GM21717 (cell line): ENCODE measurements around the gene OPN1SW.

ENCODE experiments used
- ATAC-seq: cut with Tn5 transposase; IDR thresholded peaks from one replicate; pipeline ENCODE4 v1.9.1; 2021; ENCODE audit warnings: mild to moderate bottlenecking, moderate library complexity; ENCODE audit not compliant: unreplicated experiment

The OPN1SW gene

DNA sequence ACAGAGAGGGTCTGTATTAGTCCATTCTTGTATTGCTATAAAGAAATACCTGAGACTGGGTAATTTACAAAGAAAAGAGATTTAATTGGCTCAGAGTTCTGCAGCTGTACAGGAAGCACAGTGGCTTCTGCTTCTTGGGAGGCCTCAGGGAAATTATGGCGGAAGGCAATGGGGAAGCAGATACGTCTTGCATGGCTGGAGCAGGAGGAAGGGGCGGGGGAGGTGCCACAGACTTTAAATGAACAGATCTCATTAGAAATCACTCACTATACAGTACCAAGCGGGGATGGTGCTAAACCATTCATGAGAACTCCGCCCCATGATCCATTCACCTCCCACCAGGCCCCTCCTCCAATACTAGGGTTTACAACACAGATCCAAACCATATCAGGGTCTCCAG is 40.2 kb downstream of the OPN1SW start:
- no peak for ATAC-seq

DNA sequence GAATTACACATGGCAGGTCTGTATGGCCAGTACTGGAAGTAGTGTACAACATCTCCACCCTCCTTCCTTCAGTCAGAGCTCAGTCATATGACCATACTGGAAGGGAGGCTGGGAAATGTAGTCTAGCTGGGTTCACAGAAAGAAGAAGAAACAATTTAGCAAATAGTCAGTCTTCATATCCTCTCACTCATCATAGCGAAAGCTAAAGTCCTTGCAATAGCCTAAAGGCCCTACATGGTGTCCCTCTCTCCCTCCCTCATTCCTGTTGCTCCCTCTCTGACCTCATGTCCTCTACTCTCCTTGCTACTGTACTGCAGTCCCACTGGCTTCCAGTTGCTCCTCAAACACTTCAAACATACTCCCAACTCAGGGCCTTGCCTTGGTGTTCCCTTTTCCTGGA is 40.7 kb downstream of the OPN1SW start:
- no peak for ATAC-seq

DNA sequence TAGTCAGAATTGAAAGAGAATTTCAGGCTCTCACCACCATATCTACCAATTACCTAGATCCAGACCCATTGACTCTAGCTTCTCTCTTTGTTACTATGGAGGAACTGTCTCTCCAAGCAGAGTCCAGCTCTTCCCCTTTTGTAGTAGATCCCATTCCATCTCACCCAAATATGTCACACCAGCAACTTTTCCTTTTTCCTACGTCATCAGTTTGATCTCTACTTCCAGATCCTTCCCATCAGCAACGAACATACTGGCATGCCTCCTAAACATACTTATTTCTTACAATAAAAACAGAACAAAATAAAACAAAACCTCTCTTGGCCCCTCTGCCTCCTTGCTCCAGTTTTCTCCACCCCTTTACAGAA is 42.3 kb downstream of the OPN1SW start:
- ATAC-seq, result no peak

DNA sequence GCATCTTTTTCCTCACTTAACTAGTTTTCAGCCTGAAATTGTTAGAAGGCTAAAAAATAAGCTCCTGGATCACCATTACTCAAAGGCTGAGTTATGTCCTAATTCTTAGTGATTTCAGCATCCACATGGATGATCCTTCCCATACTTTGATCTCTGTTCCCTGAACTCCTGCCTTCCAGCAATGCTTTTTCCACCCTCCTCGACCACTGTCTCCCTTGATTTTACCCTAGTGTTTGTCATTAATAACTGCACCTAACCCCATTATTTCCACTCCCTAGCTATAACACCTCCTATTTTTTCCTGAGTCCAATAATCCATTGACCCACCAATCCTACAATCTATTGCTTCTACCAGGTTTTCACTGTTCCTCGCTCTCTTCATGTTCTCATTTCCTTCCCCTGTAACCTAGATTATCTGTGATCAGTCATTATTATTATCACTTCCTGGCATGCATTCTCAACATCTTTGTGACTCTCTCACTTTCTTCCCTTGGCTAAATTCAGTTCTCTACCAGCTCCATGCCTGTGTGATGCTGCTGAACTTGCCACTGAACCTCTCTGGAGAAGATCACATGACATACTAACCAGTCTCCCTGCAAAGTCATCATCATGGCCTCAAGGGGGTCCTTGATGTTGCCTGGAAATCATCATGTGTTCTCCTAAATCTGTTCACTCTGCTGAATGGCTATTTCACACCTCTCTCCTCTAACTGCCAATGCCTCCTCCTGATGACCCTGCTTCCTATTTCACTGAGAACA is 42.9 kb downstream of the OPN1SW start:
- no peak for ATAC-seq

DNA sequence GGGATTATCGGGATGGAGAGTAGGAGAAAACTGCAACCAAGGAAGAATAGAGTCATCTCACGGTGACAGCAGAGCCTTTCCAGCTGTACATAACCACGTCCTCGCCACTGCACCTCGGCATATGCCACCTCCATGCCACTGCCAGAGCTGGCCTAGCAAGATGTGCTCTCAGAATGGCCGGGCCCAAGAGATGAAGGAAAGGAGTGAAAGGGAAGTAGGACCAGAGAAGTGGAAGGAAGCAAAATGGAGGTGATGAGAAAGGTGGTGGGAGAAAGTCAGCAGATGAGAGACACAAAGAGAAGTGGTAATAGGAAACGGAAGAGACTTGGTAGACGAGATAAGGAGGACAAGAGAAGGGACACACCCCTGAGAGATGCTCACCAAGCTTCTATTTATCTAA is 44.4 kb downstream of the OPN1SW start:
- no peak for ATAC-seq

DNA sequence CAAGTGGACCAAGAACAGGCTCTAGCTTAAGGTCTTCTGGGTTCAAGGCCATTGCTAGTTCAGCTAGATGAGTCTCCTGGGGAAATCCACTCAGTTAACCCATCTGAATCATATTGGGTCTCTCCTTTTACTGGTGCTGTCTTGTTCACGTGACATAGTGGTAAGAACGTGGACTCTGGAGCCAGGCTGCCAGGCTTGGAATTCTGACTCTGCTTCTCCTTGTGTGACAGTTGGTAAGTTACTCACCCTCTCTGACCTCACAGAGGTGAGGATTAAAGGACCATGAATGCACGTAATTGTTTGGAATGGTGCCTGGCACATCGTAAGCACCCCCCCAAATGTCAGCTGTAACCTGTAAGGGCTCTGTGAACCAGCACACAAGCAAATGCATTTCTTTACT is 46.1 kb downstream of the OPN1SW start:
- ATAC-seq, result no peak

DNA sequence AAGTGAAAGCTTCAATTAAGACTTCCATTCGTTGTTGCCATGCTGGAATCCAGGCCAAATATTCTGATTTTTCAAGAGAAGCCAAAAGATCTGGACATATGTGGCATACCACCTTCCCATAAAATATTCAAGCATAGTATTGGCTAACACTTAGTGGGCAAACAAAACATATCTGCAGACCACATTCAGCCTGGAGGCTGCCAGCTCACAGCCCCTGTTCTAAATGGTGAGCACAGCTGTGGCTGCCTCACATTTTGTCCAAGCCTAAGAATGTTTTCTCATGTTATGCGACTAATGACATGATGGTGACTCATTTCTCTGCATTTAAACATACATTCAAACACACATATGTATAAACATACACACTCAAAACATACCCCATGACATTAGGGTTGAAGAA is 47.0 kb downstream of the OPN1SW start:
- ATAC-seq, result no peak

DNA sequence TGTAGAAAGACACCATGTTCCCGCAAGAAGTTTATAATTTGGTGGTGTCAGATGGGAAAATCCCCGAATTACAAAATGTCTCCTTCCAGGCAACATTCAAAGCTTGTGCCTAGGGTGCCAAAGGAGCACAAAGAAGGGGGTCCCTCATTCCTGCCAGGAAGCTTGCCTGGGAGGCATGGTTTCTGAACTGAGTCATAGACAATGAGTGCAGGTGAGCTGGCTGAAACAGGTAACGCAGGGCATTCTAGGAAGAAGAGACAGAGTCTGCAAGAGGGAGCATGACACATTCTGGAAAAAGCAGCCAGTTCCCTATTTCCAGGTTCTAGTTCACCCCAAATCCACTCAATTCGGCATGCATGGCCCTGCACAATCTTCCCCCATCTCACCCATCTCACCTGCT is 48.4 kb downstream of the OPN1SW start:
- ATAC-seq, result no peak

DNA sequence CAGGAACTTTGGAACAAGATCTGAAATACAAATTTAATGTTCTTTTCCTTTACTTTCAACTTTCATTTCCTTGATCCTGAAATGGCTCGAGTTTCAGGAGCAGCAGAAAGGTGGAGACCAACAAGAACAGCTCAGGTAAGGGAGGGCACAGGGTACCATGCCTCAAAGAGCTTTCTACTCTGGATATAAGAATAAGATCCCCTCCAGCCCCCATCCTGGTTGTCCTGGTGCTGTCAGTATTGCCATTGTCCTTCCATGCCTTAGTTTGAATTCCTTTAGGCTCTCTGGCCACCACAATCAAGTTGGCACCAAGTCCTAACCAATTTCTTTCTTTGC is 48.9 kb downstream of the OPN1SW start:
- no peak for ATAC-seq

DNA sequence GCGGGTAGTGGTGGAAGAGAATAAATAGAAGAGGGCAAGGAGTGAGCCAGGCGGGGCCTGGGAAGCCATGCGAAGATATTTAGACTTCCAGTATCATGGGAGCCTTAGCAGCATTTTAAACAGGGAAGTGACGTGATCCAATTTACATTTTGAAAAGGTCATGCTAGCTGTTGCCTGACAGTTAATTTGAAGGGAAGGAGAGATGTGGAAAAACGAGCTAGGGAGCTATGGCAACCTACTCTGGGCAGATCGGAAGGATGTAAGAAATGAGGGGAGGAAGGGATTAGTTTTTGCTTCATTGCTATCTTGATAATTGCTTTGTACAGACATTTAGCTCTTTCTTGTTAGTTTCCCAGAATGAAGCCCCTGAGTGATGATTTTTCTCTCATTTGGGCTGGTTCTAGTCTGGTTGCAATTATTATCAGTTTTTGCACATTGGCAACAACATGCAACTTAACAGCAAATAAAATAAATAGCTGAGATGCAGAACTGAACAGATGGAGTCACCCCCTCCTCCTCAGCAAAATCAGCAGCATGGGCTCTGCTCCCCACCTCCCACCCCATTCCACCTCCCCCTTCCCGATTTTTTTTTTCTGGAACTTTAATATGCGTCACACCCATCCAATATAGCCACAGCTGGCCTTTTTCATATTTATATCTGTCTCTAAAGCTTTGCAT is 49.4 kb downstream of the OPN1SW start:
- no peak for ATAC-seq

DNA sequence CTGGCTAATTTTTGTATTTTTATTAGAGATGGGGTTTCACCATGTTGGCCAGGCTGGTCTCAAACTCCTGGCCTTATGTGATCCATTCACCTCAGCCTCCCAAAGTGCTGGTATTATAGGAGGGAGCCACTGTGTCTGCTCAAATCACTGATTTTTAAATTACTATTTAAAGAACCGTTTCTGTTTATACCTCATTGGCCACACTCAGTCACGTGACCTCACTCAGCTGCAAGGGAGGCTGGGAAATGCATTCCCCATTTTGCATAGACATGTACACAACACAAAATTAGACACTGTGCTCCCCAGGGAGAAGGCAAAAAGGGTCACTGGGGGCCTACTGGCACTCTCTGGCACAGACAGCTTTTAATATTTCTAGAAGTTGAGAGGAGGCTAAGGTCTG is 50.1 kb downstream of the OPN1SW start:
- ATAC-seq, result no peak

DNA sequence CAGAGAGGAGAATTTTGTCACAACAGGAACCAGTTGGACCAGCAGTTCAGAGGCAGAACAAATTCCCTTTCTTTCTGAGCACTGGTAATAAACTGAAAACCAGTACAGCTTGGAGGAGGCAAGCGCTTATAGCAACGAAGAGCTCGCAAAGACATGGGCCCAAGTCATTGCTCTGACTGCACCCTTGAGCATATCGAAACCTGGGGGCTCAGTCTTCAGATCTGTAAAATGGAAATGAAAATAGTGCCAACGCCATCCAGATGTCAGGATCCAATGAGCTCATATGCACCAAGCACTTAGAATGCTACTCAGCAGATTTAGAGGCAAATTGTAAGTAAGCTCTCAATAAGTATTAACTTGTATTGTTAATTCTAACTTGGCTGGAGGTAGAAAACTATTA is 50.9 kb downstream of the OPN1SW start:
- no peak for ATAC-seq
